ENCODE measurements around the gene TFAM.

TFAM gene

DNA sequence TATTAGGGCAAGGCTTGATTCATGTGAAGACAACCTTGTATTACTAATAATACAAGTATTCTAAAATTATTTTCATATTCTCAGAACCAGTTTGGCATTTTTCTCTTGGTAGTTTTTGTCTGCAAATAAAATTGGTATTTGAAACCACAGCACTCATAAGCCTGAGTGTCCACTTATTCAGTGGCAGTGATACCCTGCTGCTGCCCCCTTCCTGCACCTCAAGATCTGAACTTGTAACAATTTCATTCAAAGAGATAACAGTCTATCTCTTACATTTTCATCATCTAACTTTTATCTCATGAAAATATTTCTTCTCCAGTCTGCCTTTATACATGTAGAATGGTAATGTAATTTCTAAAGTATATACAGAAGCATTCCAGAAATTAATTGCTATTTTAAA is 9.3 kb downstream of the TFAM start:
- TF ChIP-seq GATA2 (IDR thresholded peaks at IDR 0.05; ENCODE audit: low read depth, low read length) (no peak), GATA3 (IDR thresholded peaks at IDR 0.05; ENCODE audit: low read depth, low read length) (no peak)

DNA sequence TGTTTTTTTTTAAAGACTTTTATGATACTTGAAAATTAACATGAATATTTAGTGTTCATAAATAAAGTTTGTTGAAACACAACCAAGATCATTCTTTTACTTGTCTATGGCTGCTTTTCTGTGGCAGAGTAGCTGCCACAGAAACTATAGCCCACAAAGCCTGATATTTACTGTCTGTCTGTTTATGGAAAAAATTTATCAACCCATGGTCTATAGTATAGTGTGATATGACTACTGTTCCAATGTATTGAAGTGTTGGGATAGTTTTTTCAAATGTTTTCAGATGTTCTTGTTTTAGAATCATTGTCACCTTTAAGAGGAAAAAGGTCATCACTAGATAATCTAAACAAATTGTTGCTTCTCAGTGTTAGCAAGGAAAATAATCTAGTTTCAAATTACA is 10.8 kb downstream of the TFAM start:
- TF ChIP-seq GATA2 (IDR thresholded peaks at IDR 0.05; ENCODE audit: low read depth, low read length): no peak

DNA sequence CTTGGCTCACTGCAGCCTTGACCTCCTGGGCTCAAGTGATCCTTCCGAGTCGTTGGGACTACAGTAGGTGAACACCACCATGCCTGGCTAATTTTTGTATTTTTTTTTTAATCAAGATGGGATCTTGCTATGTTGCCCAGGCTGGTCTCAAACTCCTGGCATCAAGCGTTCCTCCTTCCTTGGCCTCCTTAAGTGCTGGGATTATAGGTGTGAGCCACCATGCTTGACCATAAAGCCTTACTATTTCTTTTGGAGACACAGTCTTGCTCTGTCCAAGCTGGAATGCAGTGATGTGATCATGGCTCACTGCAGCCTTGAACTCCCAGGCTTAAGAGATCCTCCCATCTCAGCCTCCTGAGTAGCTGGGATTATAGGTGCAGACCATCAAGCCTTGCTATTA is 12.6 kb downstream of the TFAM start:
- TF ChIP-seq GATA3 (IDR thresholded peaks at IDR 0.05; ENCODE audit: low read depth, low read length): no peak
- TF ChIP-seq GATA2 (IDR thresholded peaks at IDR 0.05; ENCODE audit: low read depth, low read length): no peak

DNA sequence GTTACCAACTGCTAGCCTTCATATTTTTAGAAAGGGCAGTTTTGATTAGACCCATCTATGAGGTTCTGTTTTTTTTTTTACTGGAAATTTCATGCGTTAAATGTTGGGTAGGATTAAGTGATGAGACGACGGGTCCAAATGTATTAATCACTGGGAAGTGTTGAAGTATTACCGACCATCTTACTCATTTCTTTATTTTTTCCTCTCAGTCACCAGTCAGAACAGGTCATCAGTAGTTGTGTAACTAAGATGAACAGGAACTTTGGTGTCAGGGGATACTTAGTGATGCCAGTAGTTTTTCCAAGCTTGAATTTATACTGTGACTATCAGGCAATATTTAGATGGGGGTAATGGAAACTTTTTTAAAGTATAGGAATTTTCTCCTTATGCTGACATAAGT is 14.2 kb downstream of the TFAM start:
- no peak for TF ChIP-seq GATA2 (IDR thresholded peaks at IDR 0.05; ENCODE audit: low read depth, low read length)
- TF ChIP-seq GATA3 (IDR thresholded peaks at IDR 0.05; ENCODE audit: low read depth, low read length): no peak

DNA sequence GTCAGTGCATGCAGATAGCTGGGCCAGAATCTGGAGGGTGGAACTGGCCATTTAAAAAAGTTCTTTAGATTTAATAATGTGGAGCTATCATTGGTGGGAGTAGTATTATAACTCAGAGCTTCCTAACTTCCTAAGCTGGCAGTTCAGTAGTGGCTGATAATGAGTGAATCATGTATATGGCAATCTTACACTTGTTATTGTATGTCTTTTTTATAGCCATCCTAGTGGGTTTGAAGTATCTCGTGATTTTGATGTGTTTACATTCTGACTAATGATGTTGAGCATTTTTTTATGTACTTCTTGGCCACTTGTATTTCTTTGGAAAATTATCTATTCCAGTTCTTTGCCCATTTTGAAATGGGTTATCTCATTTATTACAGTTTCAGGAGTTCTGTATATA is 15.4 kb downstream of the TFAM start:
- TF ChIP-seq GATA3 (IDR thresholded peaks at IDR 0.05; ENCODE audit: low read depth, low read length): no peak
- TF ChIP-seq GATA2 (IDR thresholded peaks at IDR 0.05; ENCODE audit: low read depth, low read length): no peak

DNA sequence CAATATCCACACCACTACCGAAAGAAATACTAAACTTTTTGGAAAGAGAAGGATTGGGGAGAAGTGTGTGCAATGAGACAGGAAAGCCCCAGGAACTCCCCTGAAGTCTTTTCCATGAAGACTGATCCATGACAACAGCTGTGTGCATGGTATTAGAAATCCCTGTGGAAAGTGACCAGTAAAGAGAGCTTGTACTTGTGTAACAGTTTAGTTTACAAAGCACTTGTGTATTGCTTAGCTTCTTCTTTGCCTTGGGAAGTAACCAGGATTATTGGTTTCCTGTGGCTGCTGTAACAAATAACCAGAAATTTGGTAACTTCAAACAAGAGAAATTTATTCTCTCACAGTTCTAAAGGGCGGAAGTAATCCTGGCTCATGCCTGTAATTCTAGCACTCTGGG is 18.8 kb downstream of the TFAM start:
- TF ChIP-seq GATA2 (IDR thresholded peaks at IDR 0.05; ENCODE audit: low read depth, low read length) (no peak), GATA3 (IDR thresholded peaks at IDR 0.05; ENCODE audit: low read depth, low read length) (no peak)

DNA sequence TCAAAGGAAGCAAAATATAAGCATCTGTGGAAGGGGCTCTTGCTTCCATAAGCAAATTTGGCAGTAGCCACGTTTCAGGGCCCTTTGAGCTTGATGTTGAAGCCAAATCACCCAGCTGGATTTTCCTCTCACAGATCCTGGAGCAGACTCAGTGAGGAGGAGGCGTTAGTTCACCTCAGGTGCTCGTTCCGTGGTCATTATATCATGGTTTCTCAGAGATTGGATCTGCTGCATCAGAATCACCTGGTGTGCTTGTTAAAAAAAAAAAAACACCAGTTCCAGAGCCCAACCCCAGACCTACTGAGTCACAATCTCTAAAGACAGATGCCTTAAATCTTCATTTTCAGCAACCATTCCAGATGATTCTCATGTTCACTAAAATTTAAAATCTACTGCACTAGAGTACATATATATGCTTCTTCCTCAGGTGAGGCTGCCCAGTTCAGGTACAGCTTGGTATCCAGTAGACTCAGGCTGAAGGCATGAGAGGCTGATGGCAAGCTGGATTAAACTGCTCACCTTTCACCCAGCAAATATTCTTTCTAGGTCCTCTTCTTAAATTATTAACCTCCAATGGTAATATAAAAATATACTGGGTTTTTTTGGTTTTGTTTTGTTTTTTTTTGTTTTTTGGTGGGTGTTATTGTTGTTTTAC is 24.9 kb downstream of the TFAM start:
- TF ChIP-seq GATA2 (IDR thresholded peaks at IDR 0.05; ENCODE audit: low read depth, low read length) (no peak), GATA3 (IDR thresholded peaks at IDR 0.05; ENCODE audit: low read depth, low read length) (no peak)

DNA sequence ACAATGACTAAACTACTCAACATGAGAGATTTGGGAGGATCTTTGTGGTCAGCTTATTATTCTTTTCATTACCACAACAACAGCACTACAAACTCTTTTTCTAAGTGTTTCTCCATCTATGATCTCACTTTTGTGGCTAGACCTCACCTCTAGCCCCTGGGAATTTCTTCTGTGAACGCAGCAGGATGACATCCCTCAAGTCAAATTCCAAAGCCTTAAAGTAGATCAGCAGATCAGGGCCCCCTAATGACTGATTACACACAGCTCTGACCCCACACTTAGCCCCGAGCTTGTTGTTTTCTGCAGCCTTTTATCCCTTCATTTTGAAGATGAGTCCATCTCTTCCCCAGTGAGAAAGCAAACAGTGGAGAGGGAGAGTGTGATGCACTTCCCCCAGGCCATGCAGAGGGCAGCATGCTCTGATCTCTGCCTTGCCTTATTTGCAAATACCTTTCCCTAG is 27.3 kb downstream of the TFAM start:
- TF ChIP-seq GATA2 (IDR thresholded peaks at IDR 0.05; ENCODE audit: low read depth, low read length): no peak
- no peak for TF ChIP-seq GATA3 (IDR thresholded peaks at IDR 0.05; ENCODE audit: low read depth, low read length)

DNA sequence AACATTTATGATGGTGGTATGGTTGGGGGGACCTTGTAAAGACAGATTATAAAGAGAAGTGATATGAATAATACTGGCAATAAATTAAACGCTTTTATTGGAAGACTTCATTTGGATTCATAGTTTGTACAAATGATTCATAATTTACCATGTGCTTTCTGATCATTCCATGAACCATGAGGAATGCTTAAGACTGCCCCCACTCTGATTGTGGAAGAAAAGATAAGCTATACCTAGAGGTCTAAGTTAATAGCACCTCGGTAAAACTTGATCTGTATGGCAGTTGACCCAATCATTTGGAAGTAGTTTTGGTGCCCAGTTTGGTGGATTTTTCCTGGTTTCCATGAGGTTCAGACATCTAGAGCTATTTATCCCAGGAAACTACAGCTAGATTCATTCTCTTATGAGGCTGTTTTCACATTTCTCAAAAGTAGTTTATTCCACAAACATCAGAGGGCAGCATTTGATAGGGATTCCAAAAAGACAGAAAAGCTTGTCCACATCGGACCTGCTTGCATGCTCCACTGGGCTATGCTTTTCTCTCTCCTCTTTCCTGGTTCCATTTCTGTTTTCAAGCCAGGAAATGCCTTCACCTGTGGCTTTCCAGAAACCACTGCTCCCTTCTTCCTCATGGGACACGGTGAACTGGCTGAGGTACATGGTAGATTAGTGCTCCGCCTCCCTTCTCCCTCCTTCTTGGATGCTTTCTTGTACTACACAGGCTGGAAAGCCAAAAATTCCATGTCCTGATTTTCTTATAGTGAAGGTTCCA is 29.2 kb downstream of the TFAM start:
- TF ChIP-seq GATA3 (IDR thresholded peaks at IDR 0.05; ENCODE audit: low read depth, low read length): no peak
- no peak for TF ChIP-seq GATA2 (IDR thresholded peaks at IDR 0.05; ENCODE audit: low read depth, low read length)

DNA sequence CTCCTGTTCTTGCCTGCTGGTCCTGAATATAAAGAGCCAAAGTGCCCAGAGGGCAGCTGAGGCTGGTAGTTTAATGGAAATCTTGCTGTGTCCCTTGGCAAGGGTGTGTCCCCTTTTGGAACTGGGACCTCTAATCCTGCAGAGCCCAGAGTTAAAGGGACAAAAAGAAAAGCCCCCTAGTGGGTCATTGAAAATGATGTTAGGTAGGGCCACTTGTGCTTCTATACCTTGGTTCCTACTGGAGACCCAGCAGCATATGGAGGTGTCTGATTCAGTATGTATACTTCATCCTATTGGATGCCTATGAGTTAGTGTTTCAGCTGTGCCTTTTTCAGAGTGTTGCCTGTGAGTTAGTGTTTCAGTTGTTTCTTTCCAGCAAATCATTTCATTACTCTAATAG is 30.5 kb downstream of the TFAM start:
- TF ChIP-seq GATA3 (IDR thresholded peaks at IDR 0.05; ENCODE audit: low read depth, low read length) (no peak), GATA2 (IDR thresholded peaks at IDR 0.05; ENCODE audit: low read depth, low read length) (no peak)

DNA sequence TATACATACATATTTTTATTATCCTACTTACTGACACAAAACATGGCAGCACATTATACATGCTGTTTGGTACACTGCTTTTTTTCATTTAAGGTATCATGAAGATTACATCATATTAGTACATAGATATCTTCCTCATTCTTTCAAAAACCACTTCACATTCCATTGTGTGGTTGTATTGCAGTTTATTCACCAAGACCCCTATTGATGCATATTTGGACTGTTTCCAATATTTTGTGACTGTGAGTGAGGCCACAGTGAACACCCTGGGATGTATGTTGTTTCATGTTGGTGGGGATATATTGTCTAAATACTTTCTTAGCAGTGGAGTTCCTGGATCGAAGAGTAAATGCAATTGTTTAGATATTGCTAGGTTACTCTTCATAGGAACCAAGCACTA is 39.0 kb downstream of the TFAM start:
- TF ChIP-seq GATA2 (IDR thresholded peaks at IDR 0.05; ENCODE audit: low read depth, low read length) (no peak), GATA3 (IDR thresholded peaks at IDR 0.05; ENCODE audit: low read depth, low read length) (no peak)

DNA sequence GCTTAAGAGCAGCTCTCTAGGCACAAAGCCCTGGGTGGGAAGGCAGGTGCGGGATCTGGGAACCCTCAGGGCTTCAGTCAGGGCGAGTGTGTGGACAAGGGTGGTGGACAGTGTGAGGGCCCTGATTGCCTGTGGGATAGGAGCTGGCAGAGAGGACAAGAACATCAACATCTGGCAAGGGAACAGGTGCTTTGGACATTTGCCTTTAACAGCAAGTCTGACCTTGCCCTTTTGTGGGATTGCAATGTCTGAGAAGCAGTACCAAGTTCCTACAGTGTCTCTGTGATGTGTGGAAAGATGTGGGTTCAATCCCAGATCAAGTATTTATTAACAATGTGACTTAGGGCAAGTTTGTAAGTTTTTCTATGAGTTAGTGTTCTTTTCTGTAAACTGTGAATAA is 46.7 kb downstream of the TFAM start:
- TF ChIP-seq GATA2 (IDR thresholded peaks at IDR 0.05; ENCODE audit: low read depth, low read length) (no peak), GATA3 (IDR thresholded peaks at IDR 0.05; ENCODE audit: low read depth, low read length) (no peak)

DNA sequence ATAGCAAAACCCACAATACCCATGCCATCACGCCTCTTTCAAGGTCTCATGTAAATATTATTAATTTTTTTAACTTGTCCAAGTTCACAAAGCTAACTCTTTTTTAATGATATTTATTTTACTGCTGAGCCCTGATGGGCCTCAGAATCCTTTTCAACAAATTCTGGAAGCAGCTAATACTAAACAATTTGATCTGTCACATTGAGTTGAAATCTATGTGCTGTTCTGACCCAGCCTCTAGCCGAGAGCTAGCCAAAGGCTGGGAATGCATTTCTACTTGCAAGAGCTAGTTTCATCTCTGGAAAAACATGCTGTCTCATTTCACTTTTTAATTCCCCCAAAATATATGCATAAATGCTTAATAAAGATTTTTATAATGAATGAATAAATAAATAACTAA is 47.9 kb downstream of the TFAM start:
- TF ChIP-seq GATA2 (IDR thresholded peaks at IDR 0.05; ENCODE audit: low read depth, low read length): no peak
- no peak for TF ChIP-seq GATA3 (IDR thresholded peaks at IDR 0.05; ENCODE audit: low read depth, low read length)

DNA sequence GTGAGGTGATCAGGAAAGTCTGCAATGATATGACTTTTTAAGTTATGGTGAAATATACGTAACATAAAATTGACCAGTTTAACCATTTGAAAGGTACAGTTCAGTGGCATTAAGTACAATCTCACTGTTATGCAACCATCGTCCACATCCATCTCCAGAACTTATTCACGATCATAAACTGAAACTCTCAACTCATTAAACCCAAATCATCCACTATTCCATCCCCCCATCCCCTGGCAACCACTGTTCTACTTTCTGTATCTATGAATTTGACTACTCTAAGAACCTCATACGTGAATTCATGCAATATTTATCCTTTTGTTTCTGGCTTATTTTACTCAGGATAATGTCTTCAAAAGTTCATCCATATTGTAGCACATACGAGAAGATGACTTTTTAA is 48.4 kb downstream of the TFAM start:
- TF ChIP-seq GATA2 (IDR thresholded peaks at IDR 0.05; ENCODE audit: low read depth, low read length) (no peak), GATA3 (IDR thresholded peaks at IDR 0.05; ENCODE audit: low read depth, low read length) (no peak)

DNA sequence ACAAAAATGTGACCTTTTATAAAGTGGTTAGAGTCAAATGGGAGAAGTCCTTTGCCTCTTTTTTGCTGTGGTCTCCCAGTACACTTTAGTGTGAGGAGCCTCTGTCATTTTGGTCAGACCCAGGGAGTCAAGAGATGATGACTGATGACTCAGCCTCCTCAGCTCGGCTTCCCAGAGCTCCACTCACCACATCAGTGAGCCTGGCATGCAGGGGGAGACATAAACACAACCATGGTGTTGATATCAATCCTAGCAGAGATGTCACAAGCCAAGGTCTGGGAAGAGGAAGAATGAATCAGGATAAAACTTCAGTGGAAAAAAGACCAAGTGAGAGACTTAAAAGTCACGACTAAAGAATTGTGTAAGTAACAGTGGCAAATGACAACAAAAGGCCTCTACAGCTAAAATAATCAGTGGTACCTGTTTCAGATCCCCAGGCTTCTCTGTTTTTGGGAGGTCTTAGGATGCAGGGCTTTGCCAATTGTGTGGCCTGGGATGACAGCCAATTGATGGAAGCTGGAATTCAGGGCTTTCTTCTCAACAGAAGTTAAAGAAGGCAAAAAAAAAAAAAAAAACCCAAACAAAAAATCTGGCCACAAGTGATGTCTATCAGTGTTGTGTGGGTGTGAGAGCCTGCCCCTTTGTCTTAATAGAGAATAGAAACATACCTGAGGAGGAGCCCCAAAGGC is 50.2 kb downstream of the TFAM start:
- TF ChIP-seq GATA3 (IDR thresholded peaks at IDR 0.05; ENCODE audit: low read depth, low read length) (no peak), GATA2 (IDR thresholded peaks at IDR 0.05; ENCODE audit: low read depth, low read length) (no peak)

Data from SH-SY5Y (cell line).